OCI-LY1 (cell line): Measurements from ENCODE around the gene LSM8.

Experiments
- CTCF ChIP-seq: fragments of 200-600 bp; sonication (generic), shearing (Covaris generic); IDR thresholded peaks from 2 replicates; pipeline ENCODE4 v1.5.1; 2017; ENCODE audit warnings: mild to moderate bottlenecking, antibody characterized with exemption, low read length, moderate library complexity, mixed read lengths
- EZH2 ChIP-seq: fragments of 200-600 bp; sonication (generic), shearing (Covaris generic); IDR thresholded peaks from 2 replicates; pipeline ENCODE4 v1.8.0; 2017; ENCODE audit warnings: borderline replicate concordance, mixed run types, mild to moderate bottlenecking, antibody characterized with exemption, low read length, moderate library complexity, mixed read lengths

GRCh38 chr7:118183428-118183785 lies 557 bp upstream of the LSM8 start:
- no peak for TF ChIP-seq CTCF
- TF ChIP-seq EZH2, result no peak
